Activated CD4-positive, alpha-beta T cell treated with anti-CD3 and anti-CD28 coated beads, Interleukin-2, amount 50 U/mL, for 16 hours (primary cell): ENCODE data around the gene KIAA2012.
A peak's percentile ranks its signal among the peaks of the same experiment; 100 is the strongest.

Source experiments
- DNase-seq: peaks from one replicate; pipeline ENCODE4 v3.0.0-alpha.2; 2020

KIAA2012 gene

DNA sequence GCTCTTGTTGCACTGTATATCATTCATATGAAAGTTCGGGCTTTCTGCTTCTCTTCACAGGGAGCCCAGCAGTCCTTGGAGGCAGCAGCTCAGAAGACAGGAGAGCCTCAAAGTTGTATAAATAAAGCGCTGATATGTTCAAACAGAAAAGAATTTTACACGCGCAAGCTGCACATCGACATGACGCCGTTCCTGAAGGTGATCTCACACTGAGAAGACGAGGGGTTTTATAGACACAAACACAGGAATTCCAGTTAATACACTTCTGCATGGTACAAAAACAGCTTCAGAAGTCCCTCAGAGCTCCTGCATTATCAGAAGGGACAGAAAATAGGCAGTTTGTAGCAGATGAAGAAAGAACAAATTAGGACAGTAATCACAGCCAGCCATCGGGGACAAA lies 81.6 kb downstream of the KIAA2012 start:
- no peak for DNase-seq

DNA sequence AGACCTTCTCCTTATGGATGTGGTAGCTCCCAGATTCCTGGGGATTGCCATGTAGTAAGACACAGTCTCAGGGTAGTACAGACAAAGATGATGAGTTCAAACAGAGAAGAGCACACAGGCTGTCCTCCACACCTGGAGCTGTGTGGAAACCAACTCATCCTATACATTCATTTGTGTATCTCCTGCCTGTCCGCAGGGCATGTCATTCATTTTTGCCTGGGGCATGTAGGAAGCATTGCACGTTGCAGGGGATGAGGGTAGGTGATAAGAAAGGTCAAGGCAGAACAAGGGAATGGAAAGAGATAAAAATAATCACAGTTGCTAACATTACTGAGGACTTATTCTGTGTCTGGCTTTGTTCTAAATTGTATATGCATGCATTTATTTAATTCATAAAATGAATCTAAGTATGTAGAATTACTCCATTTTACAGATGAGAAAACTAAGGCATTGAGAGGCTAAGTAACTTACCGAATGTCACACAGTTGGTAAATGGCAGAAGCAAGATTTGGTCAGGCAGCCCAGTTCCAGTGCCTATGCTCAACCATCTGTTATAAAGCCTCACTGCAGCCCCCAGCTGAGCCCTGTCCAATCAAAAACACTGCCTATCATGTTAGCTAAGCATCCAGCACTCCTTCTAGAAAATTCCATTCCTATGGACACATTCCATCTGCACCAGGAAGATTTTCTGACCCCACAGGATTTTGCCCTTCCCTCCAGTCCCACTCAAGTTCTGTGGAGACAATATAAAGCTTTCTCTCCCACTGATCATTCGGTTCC lies 84.3 kb downstream of the KIAA2012 start:
- DNase-seq, result no peak

DNA sequence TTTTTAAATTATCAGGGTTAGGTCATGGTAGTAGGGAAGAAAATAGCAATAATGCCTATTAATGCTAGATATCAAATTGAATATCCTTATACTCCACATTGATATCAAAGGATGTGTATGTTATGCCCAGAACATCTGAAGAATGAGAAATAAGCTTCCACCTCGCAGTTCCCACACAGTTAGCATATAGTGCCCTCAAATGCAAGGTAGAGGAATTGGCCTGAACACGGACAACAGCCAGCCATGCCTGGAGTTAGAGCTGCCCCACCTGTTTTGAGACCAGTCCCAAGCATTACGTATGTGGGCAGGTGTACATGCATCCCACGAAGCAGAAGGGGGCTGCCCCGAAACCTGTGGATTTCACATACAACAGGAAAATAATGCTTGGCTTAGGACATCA lies 85.7 kb downstream of the KIAA2012 start:
- no peak for DNase-seq

DNA sequence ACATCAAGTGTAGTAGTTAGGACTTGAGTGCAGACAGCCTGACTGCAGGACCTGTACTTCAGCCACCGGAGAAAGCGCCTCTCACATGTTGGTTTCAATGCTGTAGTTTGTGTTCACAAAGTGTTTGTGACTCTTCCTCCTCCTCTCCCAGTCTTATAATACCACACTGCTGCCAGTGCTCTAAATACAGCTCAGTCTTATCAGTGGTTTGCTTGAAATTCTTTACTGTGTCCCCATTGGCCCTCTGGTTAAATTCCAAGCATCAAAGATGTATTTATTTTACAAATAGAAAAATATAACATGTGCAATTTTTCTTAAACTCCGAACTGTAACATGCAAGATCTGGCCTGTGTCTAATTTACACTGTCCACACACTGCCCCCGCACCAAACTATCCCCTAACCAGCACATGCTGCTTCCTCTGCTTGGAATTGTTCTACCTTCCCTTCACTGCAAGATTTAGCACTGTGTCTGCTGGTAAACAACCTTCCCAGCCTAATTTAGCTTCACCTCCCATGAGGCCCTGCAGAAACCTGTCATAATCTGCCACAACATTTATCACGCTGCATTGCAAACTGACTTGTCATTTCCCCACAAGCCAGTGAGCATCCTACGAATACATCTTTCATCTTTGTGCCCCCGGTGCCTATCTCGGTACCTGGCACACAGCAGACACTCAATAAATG lies 88.2 kb downstream of the KIAA2012 start:
- DNase-seq, result peak; percentile 38

DNA sequence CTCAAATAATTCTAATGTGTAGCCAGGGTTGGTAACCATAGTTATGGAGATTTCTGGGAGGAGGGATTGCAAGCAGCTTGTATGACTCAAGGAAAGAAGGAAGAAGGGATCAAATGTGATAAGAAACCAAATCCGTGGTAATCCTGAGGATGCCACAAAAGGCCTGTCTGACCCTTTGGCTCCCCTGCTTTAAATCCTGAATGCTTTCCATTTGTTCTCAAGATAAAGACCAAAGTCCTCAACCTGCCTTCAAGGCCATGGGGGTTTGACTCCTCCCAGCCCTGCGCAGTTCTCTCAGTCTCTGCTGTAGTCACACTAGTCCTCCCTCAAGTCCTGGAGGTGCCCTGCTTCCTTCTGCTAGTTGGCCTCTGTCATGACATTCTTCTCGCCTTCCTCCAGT lies 91.4 kb downstream of the KIAA2012 start:
- no peak for DNase-seq

DNA sequence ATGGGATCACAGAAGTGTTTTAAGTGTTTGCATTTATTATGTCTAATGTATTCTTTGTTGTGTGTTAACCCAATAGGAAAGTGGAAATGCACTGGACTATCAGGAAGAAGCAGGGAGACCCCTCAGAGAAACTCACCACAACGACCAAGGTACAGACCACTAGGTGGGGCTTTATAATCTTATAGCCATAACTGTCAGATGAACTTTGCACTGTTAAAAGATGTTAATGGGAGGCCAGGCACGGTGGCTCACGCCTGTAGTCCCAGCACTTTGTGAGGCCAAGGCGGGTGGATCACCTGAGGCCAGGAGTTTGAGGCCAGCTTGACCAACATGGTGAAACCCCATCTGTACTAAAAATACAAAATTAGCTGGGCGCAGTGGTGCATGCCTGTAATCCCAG lies 92.2 kb downstream of the KIAA2012 start:
- DNase-seq, result no peak

DNA sequence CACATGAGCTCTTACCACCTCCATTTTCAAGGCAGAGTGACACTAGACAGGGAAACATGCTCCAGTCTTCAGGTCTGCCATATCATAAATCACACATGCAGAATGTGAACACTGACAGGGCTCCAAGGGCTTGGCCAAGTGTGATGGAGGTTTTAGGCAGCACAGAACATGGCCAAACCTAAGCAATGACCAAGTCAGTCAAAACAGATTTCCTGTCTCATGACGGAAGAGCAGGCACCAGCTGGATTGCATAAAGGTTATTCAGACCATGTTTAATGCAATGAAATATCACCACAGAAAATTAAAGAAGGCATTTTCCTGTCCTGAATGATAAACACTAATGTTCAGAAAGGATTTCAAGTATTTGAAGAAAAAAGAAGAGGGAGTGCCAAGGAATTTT lies 92.9 kb downstream of the KIAA2012 start:
- no peak for DNase-seq

DNA sequence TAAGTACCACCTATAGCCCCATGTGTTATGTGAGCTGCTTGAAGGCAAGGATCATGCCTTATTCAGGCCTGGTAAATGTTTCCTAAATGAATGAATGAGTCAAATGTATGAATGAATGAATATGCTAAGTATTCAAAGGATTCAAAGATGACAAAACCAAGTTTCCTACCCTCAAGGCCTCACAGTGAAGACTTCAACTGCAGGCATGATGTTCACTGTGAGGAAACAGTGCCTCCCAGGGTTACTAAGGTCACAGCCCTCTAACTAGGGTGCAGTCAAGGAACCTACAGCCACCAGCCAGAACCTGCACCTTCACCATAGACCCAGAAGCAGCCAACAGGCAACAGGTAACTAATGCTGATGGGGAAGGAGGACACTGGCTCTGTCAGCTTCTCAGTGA lies 96.1 kb downstream of the KIAA2012 start:
- no peak for DNase-seq

DNA sequence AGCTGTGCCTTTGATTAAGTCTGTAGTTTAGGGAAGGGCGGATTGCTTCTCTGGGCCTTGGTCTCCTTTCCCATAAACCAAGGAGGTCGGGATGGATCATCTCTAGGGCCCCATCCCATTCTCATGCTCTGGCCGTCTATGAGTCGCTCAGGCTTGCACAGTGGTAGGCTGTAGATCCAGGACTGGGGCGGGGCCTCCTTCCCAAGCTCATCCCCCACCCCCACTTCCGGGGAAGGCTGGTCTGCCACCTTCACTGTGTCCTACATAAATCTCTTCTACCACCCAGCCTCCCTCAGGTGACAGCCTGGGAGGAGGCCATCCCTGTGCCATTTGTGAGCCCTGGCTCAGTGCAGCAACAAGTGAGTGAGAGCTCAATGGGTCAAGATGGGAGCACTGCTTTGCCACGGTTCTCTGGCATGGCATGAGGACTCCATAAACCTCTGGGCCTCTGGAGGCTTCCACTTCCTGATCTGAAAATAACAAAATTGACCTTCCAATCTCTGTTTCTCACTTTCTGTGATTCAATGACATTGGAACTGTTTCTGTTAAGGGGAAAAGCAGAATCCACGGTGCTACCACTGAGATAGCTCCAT lies 96.9 kb downstream of the KIAA2012 start:
- DNase-seq, result no peak

DNA sequence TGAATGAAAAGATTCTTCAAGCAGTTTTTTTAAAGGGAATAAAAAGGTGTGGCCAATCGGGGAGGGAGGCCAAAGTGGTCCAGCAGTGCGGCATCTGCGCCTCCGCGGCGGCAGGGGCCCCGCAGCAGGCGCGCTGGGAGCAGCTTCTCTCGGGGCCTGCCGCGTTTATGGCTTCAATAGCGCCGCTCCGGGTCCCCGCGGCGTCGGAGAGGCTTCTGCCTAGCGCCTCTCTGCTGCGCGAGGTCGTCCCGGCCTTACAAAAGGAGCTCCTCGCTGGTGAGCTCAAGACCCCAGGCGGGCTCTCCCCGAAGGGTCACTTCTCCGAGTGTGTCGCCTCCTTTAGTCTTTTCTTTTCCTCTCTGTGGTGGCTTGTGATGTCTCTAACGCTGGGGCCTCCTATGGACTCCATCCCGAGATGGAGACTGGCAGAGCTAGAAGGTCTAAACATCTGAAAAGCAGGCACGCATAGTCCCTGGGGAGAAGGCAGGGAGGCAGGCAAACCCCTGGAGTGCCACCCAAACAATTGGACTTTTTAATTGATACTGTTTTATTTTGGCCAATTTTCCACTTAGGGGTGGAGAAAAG lies 98.3 kb downstream of the KIAA2012 start:
- peak; percentile 9 for DNase-seq

DNA sequence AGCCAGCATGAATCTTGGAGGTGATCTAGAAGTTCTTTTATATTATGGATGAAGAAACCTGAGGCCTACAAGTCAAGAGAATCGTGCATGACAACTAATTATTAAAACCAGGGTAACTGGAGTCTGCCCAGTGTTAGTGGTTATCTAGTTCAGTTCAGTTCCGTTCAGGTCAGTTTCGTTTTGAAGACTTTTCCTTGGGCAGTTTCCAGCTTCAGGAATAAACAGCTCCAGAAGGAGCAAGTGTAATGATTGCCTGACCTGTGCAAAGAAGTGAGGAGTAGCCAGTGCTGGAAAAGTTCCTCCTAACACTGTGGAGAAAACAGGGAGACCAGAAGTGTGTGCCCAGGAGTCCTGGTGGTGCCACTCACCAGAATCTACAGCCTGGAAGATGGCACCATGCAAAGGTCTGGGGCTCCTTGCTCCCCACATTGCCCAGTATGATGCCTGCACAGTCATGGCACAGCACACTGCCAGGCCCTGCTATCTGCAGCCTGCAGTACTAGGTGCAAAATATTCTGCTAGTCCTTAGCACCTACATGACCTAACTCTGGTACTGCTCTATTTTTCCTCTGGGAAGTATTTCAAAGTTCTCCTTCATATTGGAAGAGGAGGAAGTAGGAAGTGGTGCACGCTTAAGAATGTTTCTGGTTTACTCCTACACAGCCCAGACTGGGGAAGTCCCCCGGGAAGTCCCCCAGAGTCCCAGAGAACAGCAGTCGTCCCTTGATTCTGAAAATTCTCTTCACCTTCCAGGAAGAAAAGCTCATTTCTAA lies 99.6 kb downstream of the KIAA2012 start:
- peak; percentile 79 for DNase-seq

DNA sequence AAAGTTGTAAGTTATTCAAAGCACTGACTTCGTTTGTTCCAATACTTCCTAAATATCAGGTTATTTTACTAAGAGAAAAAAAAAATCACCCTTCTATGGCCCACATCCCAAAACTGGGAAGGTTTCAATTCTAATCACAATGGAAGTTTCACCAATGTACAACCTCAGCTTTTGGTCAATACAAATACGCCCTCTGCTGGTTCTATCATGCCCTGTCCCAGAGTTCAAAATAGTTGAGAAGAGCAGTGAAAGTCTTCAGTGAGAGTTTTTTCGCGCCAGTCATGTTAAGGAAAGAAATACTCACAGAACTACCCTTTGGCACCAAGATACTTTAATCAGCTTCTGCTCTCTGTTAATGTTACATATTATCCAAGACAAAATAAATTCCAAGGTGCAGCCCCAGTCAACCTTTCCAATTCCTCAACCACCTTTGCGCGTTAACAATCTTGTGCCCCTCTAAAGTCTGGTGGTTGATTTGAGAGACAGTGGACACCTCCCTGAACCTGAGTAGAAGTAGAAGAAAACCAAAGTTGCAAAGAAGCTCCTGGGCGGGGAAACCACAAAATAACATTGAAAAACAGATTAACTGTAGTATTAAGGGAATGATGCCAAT lies 105.4 kb downstream of the KIAA2012 start:
- peak; percentile 66 for DNase-seq

DNA sequence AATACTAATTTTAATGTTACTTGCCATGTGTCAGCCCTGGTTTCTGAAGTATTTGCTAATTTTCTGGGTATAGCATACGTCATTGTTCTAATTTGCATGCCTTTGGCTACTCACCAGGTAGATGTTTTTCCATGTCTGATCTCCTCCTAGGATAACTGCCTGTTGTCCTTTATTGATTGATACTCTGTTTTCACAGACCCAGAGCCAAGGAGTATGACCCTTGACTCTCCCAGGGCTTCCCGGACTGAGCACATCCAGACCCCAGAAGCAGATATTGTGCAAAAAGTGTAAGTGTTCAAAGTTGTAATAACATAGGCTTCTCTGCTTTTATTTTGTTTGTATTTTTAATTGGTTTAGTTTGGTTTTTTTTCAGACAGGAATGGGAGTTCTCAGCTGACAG lies 111.5 kb downstream of the KIAA2012 start:
- DNase-seq, result no peak

DNA sequence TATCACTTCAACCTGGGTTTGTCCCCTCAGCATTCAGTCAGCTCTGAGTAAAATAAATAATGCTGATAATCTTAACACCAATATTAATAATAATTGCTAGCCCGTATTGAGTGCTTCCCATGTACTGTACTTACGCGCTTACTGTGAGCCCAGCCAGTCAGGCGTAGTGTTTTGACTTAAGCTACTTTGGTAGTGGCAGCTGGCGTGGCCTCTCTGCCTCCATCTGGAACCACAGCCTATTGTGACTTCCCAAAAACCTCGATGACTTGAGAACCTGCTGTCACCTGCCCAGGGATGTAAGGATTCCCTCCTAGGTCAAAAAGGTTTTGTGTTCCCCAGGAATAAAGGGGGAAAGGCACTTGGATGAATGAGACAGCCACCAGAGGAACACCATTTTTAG lies 112.1 kb downstream of the KIAA2012 start:
- no peak for DNase-seq

DNA sequence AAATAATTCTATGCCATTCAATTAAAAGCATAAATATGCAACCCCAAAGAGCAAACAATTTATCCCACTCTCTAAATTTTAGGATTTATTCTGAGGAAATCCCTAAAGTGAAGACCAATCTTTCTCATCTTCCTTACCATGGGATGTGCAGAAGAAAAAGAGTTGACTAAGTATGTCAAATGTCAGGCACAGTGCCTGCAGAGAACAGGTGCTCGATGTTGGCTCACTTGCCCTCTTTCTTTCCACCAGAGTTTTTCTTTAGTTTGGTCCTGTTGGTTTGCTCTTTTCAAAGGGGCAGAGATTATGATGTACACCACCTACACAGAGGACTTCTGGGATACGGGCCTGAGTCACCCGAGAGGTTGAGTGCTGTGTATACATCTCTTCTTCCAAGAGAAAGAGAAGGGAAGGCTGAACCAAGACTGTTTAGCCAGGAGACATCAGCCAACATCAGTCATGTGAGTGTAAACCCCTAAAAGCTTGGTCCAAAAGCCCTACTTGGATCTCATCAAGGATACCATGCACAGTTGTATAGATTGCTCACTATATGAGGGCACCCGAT lies 113.7 kb downstream of the KIAA2012 start:
- no peak for DNase-seq

DNA sequence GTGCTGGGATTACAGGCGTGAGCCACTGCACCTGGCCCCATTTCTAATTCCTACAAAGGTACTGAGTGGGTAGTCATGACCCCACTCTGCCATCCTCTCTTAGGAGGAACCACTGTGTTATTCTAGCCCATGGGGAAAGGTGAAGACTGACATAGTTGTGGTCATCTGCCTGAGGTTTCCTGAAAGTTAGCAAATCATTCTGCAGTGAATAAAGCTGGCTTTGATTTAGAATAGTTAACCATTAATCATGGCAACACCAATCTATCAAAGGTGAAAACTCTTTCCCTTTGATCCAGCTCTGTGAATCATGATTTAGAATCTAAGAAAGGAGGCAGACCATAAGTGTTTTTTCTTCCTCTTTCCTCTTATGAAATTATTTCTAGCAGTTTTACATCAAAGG lies 114.5 kb downstream of the KIAA2012 start:
- DNase-seq, result no peak

DNA sequence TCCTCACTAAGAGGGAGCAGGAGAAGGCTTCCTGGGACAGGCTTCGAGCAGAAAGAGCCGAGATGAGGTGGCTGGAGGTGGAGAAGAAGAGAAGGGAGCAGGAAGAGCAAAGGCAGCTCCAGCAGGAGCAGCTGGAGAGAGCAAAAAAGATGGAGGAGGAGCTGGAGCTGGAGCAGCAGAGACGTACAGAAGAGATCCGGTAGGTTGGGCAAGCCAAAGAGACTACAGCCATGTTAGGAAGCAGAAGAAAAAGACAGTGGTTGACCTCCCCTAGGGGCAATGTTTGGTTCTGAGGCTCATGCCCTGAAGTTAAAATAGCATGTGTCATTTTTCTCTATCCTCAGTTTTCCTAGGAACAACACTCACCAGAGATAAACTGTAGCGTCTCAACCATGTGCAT lies 120.2 kb downstream of the KIAA2012 start:
- no peak for DNase-seq

DNA sequence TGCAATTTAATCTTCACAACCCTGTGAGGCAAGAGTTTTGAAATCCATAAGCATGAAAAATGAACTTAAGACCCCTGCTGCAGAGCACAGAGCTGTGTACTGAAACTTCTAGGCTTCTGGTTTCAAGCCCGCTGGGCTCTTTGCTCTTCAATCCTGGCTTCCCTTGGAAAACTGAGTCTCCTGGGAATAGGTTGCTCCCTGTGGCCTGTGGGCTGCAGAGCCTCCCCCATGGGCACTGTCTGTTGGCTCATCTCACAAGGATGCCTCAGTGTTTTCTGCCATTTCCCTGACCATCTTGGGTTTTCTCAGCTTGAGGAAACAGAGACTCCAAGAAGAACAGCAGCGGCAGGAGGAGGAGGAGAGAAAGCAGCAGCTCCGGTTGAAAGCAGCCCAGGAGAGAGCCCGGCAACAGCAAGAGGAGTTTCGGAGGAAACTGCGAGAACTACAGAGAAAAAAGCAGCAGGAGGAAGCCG lies 120.9 kb downstream of the KIAA2012 start:
- no peak for DNase-seq

DNA sequence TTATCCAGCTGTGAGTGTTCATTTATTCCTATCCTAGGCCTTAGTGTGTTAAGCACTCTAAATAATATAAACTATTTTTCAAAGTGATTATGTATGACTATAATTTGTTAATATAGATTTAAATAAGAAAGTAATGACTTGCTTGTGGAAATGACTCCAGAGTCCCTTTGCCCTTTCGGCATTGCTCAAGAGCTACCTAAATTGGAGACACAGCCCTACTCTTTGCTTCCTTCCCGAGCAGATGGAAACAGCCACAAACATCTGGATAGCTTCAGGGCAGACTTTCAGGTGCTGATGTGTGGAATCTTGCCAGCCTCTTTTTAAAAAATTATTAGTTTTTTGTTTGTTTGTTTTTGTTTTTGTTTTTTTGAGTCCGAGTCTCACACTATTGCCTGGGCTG lies 121.4 kb downstream of the KIAA2012 start:
- no peak for DNase-seq

DNA sequence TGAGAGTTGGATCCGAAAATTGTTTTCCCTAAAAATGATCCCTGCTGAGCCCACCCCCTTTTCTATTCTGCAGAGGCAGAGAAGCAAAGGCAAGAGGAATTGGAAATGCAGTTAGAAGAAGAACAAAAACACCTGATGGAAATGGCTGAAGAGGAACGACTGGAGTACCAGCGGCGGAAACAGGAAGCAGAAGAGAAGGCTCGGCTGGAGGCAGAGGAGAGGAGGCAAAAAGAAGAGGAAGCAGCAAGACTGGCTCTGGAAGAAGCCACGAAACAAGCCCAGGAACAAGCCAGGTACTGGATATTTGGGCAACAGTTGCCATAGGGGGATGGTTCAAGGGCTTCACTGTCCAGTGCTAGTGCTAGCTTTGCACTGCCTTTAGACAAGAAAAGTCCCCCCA lies 123.7 kb downstream of the KIAA2012 start:
- no peak for DNase-seq

DNA sequence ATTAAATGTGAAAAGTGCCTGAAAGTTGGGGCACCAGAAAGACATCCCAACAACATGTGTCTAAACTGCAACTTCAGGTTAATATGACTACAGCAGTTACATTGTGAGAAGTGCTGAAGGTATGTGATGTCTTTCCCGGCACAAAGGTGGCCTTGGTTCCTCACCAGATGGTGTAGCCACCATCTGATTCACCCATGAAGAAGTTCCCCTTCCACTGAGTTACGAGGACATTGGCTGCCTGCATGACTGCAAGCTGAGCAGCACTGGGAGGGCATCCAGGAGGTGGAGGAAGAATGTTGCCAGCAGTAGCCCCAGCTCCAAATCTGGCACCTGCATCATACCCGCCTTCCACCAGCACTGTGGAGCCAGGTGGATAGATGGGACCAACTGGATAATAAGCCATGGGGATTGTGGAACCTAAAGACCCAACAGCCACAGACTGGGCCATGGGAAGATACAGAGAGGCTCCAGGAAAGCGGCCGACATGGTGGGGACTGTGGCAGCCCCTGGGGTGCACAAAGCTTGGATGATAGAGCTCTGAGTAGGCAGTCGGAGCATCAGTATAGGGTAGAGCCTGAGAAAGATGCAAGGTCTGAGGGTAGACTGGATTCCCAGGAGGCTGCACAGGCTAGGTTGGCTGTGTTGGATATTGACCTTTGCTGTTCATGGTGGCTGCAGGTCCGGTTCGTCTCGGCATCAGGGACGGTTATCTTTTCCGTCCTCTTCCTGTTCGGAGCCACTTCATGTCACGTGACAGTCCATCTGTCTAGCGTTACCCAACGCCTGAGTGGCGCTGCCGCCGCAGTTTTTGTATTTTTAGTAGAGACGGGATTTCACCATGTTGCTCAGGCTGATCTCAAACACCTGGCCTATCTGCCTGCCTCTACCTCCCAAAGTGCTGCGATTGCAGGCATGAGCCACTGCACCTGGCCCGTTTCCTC lies 128.4 kb downstream of the KIAA2012 start:
- no peak for DNase-seq
